ENCODE measurements around the gene CD24.

- no peak for TF ChIP-seq POLR2A (IDR thresholded peaks at IDR 0.05)
- no peak for TF ChIP-seq CTCF (IDR thresholded peaks at IDR 0.05 in 4 of 5, conservative IDR thresholded peaks at IDR 0.05 in 1 of 5)
Observed at GRCh38 chr6:106988664-106989063, 14.1 kb upstream of the CD24 start.
